ENCODE data around the gene XAGE5.
"Not testable (repeated sequence)": the region's sequence is repeated elsewhere in the genome, so short reads cannot be mapped to it uniquely, and the experiment has no call there.

The XAGE5 gene

GRCh38 chrX:52811065-52811625 lies at the start of gene XAGE5:
Gene XAGE5, plus strand, starts transcription at chrX:52811287. Its CDS starts 1,280 bp downstream, at chrX:52812567.
- ChIA-PET POLR2A (ENCODE audit: low non-redundant PET) (no interaction called here), CTCF (no interaction called here)
- no peak within 1 kb of the TSS for H3K27ac ChIP-seq
- no peak for DNase-seq (ENCODE audit: low spot score)
- TF ChIP-seq CTCF (conservative IDR thresholded peaks at IDR 0.05; ENCODE audit: low read depth) = no peak

GRCh38 chrX:52765983-52766382 lies 45.1 kb upstream of the XAGE5 start:
- CTCF ChIA-PET; DNase-seq (ENCODE audit: low spot score); POLR2A ChIA-PET (ENCODE audit: low non-redundant PET); H3K27ac ChIP-seq: not testable (repeated sequence)

GRCh38 chrX:52773504-52773903 lies 37.6 kb upstream of the XAGE5 start:
- H3K27ac ChIP-seq; CTCF ChIA-PET; DNase-seq (ENCODE audit: low spot score); POLR2A ChIA-PET (ENCODE audit: low non-redundant PET): not testable (repeated sequence)

GRCh38 chrX:52797327-52797726 lies 13.8 kb upstream of the XAGE5 start, which contains the start of gene SPANXN5:
Gene SPANXN5, minus strand, starts transcription at chrX:52797427. Its CDS starts 79 bp downstream, at chrX:52797348.
- H3K27ac ChIP-seq; CTCF ChIA-PET; DNase-seq (ENCODE audit: low spot score); POLR2A ChIA-PET (ENCODE audit: low non-redundant PET): not testable (repeated sequence)

GRCh38 chrX:52804876-52805275 lies 6.2 kb upstream of the XAGE5 start:
- POLR2A ChIA-PET (ENCODE audit: low non-redundant PET); H3K27ac ChIP-seq; DNase-seq (ENCODE audit: low spot score); CTCF ChIA-PET: not testable (repeated sequence)

- no peak overlapping the region for H3K27ac ChIP-seq
- ChIA-PET CTCF (no interaction called here), POLR2A (ENCODE audit: low non-redundant PET) (no interaction called here)
- no peak for DNase-seq (ENCODE audit: low spot score)
- no peak for TF ChIP-seq CTCF (conservative IDR thresholded peaks at IDR 0.05; ENCODE audit: low read depth)
Measured at GRCh38 chrX:52819788-52820187, 8.7 kb downstream of the XAGE5 start.

GRCh38 chrX:52821079-52821760 lies 10.1 kb downstream of the XAGE5 start:
- TF ChIP-seq CTCF (conservative IDR thresholded peaks at IDR 0.05; ENCODE audit: low read depth) = no peak
- H3K27ac ChIP-seq = no peak overlapping the region
- ChIA-PET POLR2A (ENCODE audit: low non-redundant PET) (no interaction called here), CTCF (no interaction called here)
- no peak for DNase-seq (ENCODE audit: low spot score)

- no peak for DNase-seq (ENCODE audit: low spot score)
- CTCF ChIA-PET = no interaction called here
- TF ChIP-seq CTCF (conservative IDR thresholded peaks at IDR 0.05; ENCODE audit: low read depth) = no peak
- no peak overlapping the region for H3K27ac ChIP-seq
- POLR2A ChIA-PET (ENCODE audit: low non-redundant PET) = no interaction called here
Measured at GRCh38 chrX:52824608-52825007, 13.5 kb downstream of the XAGE5 start.

GRCh38 chrX:52830551-52830950 lies 19.5 kb downstream of the XAGE5 start:
- DNase-seq (ENCODE audit: low spot score) = no peak
- POLR2A ChIA-PET (ENCODE audit: low non-redundant PET) = no interaction called here
- no peak overlapping the region for H3K27ac ChIP-seq
- TF ChIP-seq CTCF (conservative IDR thresholded peaks at IDR 0.05; ENCODE audit: low read depth) = no peak
- CTCF ChIA-PET = no interaction called here

All from RWPE1 (cell line).